Loucy (cell line): ENCODE results near the gene G6PC3.

ENCODE experiments used
- H2AFZ ChIP-seq: fragments of 200-600 bp; sonication (generic); 2 replicates; pipeline ENCODE4 v1.6.0; 2016; ENCODE audit warnings: antibody characterized with exemption, mild to moderate bottlenecking, low read length, moderate library complexity
- H3F3A ChIP-seq: fragments of 200-600 bp; 2 replicates; pipeline ENCODE4 v1.6.0; 2016; ENCODE audit warnings: antibody characterized with exemption, low read depth, mild to moderate bottlenecking
- H3K27me3 ChIP-seq: fragments of 200-600 bp; sonication (generic); 2 replicates; pipeline ENCODE4 v1.6.1; 2014; ENCODE audit warnings: low read length, mild to moderate bottlenecking; ENCODE audit not compliant: insufficient read depth, poor library complexity, severe bottlenecking
- H3K36me3 ChIP-seq: fragments of 200-600 bp; sonication (generic); 2 replicates; pipeline ENCODE4 v1.6.1; 2016; ENCODE audit warnings: low read length; ENCODE audit not compliant: insufficient read depth
- H3K4me1 ChIP-seq: fragments of 200-600 bp; sonication (generic); 2 replicates; pipeline ENCODE4 v1.5.1; 2014; ENCODE audit warnings: low read length, mild to moderate bottlenecking; ENCODE audit not compliant: insufficient read depth, poor library complexity, severe bottlenecking
- H3K4me2 ChIP-seq: fragments of 200-600 bp; sonication (generic); 2 replicates; pipeline ENCODE4 v1.6.0; 2014; ENCODE audit warnings: antibody characterized with exemption, low read length, low read depth, mild to moderate bottlenecking; ENCODE audit not compliant: poor library complexity, severe bottlenecking
- H3K4me3 ChIP-seq: fragments of 200-600 bp; sonication (generic); 2 replicates; pipeline ENCODE4 v1.5.1; 2014; ENCODE audit warnings: low read length, mild to moderate bottlenecking, mixed read lengths; ENCODE audit not compliant: poor library complexity, severe bottlenecking
- H3K79me2 ChIP-seq: fragments of 200-600 bp; sonication (generic); 2 replicates; pipeline ENCODE4 v1.6.1; 2014; ENCODE audit warnings: low read length; ENCODE audit not compliant: insufficient read depth
- H3K9ac ChIP-seq: fragments of 200-600 bp; sonication (generic); 2 replicates; pipeline ENCODE4 v1.6.0; 2014; ENCODE audit warnings: mild to moderate bottlenecking, low read depth, low read length, moderate library complexity; ENCODE audit not compliant: poor library complexity, severe bottlenecking
- H3K9me2 ChIP-seq: fragments of 200-600 bp; sonication (generic); replicated peaks from 2 replicates; pipeline ENCODE4 v1.6.1; 2016; ENCODE audit warnings: low read depth, low read length, mixed read lengths
- H3K9me3 ChIP-seq: fragments of 200-600 bp; sonication (generic); 2 replicates; pipeline ENCODE4 v1.6.1; 2014; ENCODE audit warnings: mild to moderate bottlenecking, antibody characterized with exemption, low read length, low read depth; ENCODE audit not compliant: insufficient read depth
- H4K20me1 ChIP-seq: fragments of 200-600 bp; sonication (generic); 2 replicates; pipeline ENCODE4 v1.6.0; 2014; ENCODE audit warnings: antibody characterized with exemption, low read length, mild to moderate bottlenecking; ENCODE audit not compliant: insufficient read depth, poor library complexity, severe bottlenecking
- CTCF ChIP-seq: fragments of 200-600 bp; sonication (generic); conservative IDR thresholded peaks from 2 replicates; pipeline ENCODE4 v1.5.1; 2014; ENCODE audit warnings: mild to moderate bottlenecking, antibody characterized with exemption, low read length
- EZH2phosphoT487 ChIP-seq: fragments of 200-600 bp; IDR thresholded peaks from 2 replicates; pipeline ENCODE4 v1.6.1; 2018; ENCODE audit warnings: antibody characterized with exemption, mild to moderate bottlenecking, moderate library complexity, borderline replicate concordance

G6PC3 gene

GRCh38 chr17:44077595-44077909, 7.0 kb downstream of the G6PC3 start:
- Histone ChIP-seq H3K9ac (no peak overlapping the region), H3K79me2 (peaks cover 7% of the 10 kb centered on the region; the same call in 1 of the 2 replicates), H3K4me1 (no peaks in the 10 kb centered on the region), H3K36me3 (peaks cover 45% of the 10 kb centered on the region; the same call in 1 of the 2 replicates), H4K20me1 (no peaks in the 10 kb centered on the region), H2AFZ (no peak overlapping the region), H3K9me2 (no peaks in the 10 kb centered on the region), H3K4me3 (no peak overlapping the region), H3K4me2 (no peak overlapping the region), H3K9me3 (no peaks in the 10 kb centered on the region), H3K27me3 (no peaks in the 10 kb centered on the region), H3F3A (no peaks in the 10 kb centered on the region)
- TF ChIP-seq EZH2phosphoT487 (no peak), CTCF (no peak)

- no peak overlapping the region for H3K9ac ChIP-seq
- no peaks in the 10 kb centered on the region for H3F3A ChIP-seq
- H3K4me2 ChIP-seq = no peak overlapping the region
- no peaks in the 10 kb centered on the region for H3K4me1 ChIP-seq
- H3K79me2 ChIP-seq = no peaks in the 10 kb centered on the region
- H3K27me3 ChIP-seq = no peaks in the 10 kb centered on the region
- no peaks in the 10 kb centered on the region for H4K20me1 ChIP-seq
- no peak overlapping the region for H3K4me3 ChIP-seq
- no peak for TF ChIP-seq CTCF
- TF ChIP-seq EZH2phosphoT487 = no peak
- no peaks in the 10 kb centered on the region for H3K9me2 ChIP-seq
- H3K36me3 ChIP-seq = peaks cover 53% of the 10 kb centered on the region; the same call in 1 of the 2 replicates
- H2AFZ ChIP-seq = no peak overlapping the region
- H3K9me3 ChIP-seq = no peaks in the 10 kb centered on the region
These were observed 7.9 kb downstream of the G6PC3 start for GRCh38 chr17:44078412-44078811.

DNA sequence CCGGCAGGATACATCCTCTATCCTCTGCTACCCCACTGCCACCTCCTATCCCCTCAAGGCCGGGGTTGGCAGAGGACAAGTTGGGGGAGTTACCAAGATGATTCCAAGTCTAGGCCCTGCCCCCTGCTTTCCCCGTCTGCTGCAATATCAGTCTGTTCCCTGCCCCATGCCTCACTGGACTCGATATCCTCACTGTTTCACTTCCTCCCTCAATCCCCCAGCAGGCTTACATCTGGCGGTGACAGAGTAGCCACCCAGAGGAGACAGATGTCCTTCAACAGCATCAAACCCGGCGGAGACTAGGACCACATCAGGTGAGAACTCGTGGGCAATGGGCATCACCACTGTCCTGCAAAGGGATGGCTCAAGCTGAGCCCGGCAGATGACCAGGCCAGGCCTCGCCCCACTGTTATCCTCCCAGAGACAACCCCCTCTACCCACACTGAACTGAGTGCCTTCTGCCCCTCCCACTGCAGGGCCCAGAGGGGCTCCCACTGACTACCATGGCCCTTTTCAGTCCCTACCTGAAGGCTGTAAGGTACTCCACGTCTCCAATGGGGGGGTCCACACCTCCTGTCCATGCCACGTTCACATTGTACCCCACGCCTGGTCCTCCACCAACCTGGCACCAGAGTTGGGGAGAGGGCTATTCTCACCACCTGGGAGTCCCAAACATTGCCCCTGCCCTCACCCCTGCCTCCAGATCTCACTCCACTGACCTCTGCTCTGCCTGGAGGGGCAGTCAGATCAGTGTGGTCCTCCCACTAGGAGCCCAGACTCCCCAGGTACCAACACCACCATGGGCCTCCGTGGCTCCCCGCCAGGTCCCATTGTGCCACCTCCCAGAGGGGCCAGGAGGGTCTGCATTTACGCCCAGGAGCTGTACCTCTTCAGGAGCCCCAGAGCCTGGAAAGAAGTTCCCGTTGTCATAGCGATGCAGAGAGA, 9.6 kb downstream of the G6PC3 start:
- Histone ChIP-seq H2AFZ (no peak overlapping the region), H3K9me3 (no peaks in the 10 kb centered on the region), H4K20me1 (no peaks in the 10 kb centered on the region), H3K4me3 (no peak overlapping the region), H3K9ac (no peak overlapping the region), H3F3A (no peaks in the 10 kb centered on the region), H3K36me3 (peaks cover 62% of the 10 kb centered on the region; the same call in 1 of the 2 replicates), H3K27me3 (no peaks in the 10 kb centered on the region), H3K4me2 (no peak overlapping the region), H3K9me2 (no peaks in the 10 kb centered on the region), H3K79me2 (no peaks in the 10 kb centered on the region), H3K4me1 (no peaks in the 10 kb centered on the region)
- TF ChIP-seq EZH2phosphoT487 (no peak), CTCF (no peak)
